GM12865 (cell line): ENCODE results near the gene IL10RB.

ENCODE experiments used
- DNase-seq: peaks from one replicate; pipeline ENCODE4 v3.0.0; 2010; ENCODE audit warnings: low read depth
- H3K4me3 ChIP-seq: 2 replicates; pipeline ENCODE4 v1.5.1; 2011; ENCODE audit warnings: mild to moderate bottlenecking, low read depth, low read length, control low read depth
- CTCF ChIP-seq: IDR thresholded peaks from 2 replicates; pipeline ENCODE4 v1.5.1; 2011; ENCODE audit warnings: low read length, control low read depth, low read depth, inconsistent platforms; ENCODE audit not compliant: insufficient read depth; ENCODE audit errors: missing control alignments

The IL10RB gene

GRCh38 chr21:33327326-33327725, 61.2 kb downstream of the IL10RB start:
- H3K4me3 ChIP-seq, result no peak overlapping the region
- no peak for DNase-seq
- no peak for TF ChIP-seq CTCF

GRCh38 chr21:33327792-33328433, 61.7 kb downstream of the IL10RB start:
- DNase-seq, result no peak
- H3K4me3 ChIP-seq, result no peak overlapping the region
- TF ChIP-seq CTCF, result no peak

GRCh38 chr21:33330726-33331125, 64.6 kb downstream of the IL10RB start:
- TF ChIP-seq CTCF, result no peak
- DNase-seq, result peak; percentile 26
- no peak overlapping the region for H3K4me3 ChIP-seq

GRCh38 chr21:33332143-33332542, 66.0 kb downstream of the IL10RB start:
- TF ChIP-seq CTCF, result no peak
- H3K4me3 ChIP-seq, result no peak overlapping the region
- DNase-seq, result peak; percentile 86

GRCh38 chr21:33334191-33334590, 68.0 kb downstream of the IL10RB start:
- no peak for DNase-seq
- no peak for TF ChIP-seq CTCF
- no peak overlapping the region for H3K4me3 ChIP-seq

GRCh38 chr21:33334824-33335223, 68.7 kb downstream of the IL10RB start:
- no peak overlapping the region for H3K4me3 ChIP-seq
- DNase-seq, result no peak
- TF ChIP-seq CTCF, result no peak

- H3K4me3 ChIP-seq, result no peak overlapping the region
- no peak for TF ChIP-seq CTCF
- no peak for DNase-seq
Measured at GRCh38 chr21:33339135-33339534, 73.0 kb downstream of the IL10RB start.
